ENCODE data around the gene NRBP1.
A peak's percentile ranks its signal among the peaks of the same experiment; 100 is the strongest.

NRBP1 gene

DNA sequence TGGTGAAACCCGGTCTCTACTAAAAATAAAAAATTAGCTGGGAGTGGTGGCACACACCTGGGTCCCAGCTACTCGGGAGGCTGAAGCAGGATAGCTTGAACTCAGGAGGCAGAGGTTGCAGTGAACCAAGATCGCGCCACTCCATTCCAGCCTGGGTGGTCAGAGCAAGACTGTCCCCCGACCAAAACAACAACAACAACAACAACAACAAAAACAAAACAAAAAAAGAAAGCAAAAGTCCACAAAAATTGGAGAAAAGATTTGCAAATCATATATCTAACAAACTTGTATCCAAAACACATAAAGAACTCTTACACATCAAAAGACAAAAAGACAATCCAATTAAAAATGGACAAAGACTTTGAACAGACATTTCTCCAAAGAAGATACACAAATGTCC, 29.5 kb upstream of the NRBP1 start:
- Histone ChIP-seq H3K27ac (ENCODE audit: insufficient read depth, low read length, poor library complexity, severe bottlenecking) (no peak overlapping the region), H3K9me3 (ENCODE audit: control insufficient read depth, low read length) (no peaks in the 10 kb centered on the region), H3K36me3 (ENCODE audit: control insufficient read depth, insufficient read depth, low read length) (no peaks in the 10 kb centered on the region), H3K4me1 (ENCODE audit: control insufficient read depth, insufficient read depth, low read length, poor library complexity, severe bottlenecking) (no peaks in the 10 kb centered on the region), H3K4me3 (ENCODE audit: insufficient read depth, low read depth, low read length, poor library complexity, severe bottlenecking) (no peak overlapping the region), H3K27me3 (replicated peaks; ENCODE audit: control insufficient read depth, insufficient read depth, low read length, poor library complexity, severe bottlenecking) (no peaks in the 10 kb centered on the region)
- DNase-seq: no peak

DNA sequence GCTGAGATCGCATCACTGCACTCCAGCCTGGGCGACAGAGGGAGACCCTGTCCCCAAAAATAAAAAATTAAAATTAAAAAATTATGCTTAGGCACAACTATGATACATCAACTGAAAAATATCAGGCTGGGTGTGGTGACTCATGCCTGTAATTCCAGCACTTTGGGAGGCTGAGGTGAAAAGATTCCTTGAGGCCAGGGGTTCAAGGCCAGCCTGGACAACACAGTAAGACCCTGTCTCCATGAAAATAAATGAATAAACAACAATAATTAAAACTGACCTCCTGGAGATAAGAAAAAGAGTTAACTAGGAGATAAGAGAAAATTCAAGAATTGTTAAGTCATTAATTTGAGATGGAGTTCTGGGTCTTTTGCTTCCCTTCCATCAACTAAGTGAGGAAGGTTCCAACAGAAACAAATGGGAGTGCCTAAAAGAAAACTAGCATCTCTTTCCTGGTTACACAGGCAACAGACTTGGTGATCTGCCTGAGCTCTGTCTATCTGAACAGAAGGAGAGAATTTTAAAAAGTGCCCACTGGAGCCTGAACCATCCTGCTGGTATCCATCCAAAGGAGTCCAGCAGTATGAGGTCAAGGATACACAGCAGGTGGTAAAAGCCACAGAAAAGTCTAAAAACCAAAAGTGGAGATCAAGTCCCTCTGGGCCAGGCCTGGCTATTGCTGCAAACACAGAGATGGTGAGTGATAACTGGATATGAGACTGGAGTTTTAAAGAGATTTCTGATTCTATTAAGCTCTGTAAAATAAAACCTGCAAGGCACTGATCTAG, 27.9 kb upstream of the NRBP1 start:
- H3K36me3 ChIP-seq (ENCODE audit: control insufficient read depth, insufficient read depth, low read length): no peaks in the 10 kb centered on the region

DNA sequence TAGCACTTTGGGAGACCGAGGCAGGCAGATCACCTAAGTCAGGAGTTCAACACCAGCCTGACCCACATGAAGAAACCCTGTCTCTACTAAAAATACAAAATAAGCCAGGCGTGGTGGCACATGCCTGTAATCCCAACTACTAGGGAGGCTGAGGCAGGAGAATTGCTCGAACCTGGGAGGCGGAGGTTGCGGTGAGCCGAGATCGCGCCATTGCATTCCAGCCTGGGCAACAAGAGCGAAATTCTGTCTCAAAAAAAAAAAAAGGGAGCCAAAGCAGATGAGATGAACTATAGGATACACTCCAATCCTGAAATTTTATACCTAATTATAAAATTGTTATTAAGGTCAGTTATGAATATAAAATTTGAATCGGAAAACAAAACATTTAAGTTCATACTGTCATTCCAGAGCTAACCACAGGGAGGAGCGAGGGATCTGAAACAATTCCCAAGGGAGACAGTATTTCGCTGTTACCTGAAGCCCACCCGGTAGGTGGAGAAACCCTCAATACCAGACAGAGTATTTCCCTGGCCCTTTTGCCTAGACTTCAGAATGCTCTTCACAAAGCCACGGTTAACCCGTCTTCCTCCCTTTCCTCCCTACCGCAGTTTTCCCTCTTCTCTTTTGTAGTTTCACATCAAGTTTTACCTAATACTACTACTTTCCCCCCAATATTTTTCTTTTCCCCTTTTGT, 20.5 kb upstream of the NRBP1 start:
- Histone ChIP-seq H3K9me3 (ENCODE audit: control insufficient read depth, low read length) (no peaks in the 10 kb centered on the region), H3K27me3 (replicated peaks; ENCODE audit: control insufficient read depth, insufficient read depth, low read length, poor library complexity, severe bottlenecking) (no peaks in the 10 kb centered on the region), H3K27ac (ENCODE audit: insufficient read depth, low read length, poor library complexity, severe bottlenecking) (peak overlapping the region; percentile 86), H3K36me3 (ENCODE audit: control insufficient read depth, insufficient read depth, low read length) (no peaks in the 10 kb centered on the region), H3K4me1 (ENCODE audit: control insufficient read depth, insufficient read depth, low read length, poor library complexity, severe bottlenecking) (peaks cover 25% of the 10 kb centered on the region), H3K4me3 (ENCODE audit: insufficient read depth, low read depth, low read length, poor library complexity, severe bottlenecking) (peak overlapping the region; percentile 99)
- DNase-seq: no peak

More for the DNA sequence above, 27.9 kb upstream of the NRBP1 start:
- no peak overlapping the region for H3K27ac ChIP-seq (ENCODE audit: insufficient read depth, low read length, poor library complexity, severe bottlenecking)
- no peak overlapping the region for H3K4me3 ChIP-seq (ENCODE audit: insufficient read depth, low read depth, low read length, poor library complexity, severe bottlenecking)
- H3K27me3 ChIP-seq (replicated peaks; ENCODE audit: control insufficient read depth, insufficient read depth, low read length, poor library complexity, severe bottlenecking): no peaks in the 10 kb centered on the region
- H3K4me1 ChIP-seq (ENCODE audit: control insufficient read depth, insufficient read depth, low read length, poor library complexity, severe bottlenecking): no peaks in the 10 kb centered on the region
- DNase-seq: no peak
- no peaks in the 10 kb centered on the region for H3K9me3 ChIP-seq (ENCODE audit: control insufficient read depth, low read length)

DNA sequence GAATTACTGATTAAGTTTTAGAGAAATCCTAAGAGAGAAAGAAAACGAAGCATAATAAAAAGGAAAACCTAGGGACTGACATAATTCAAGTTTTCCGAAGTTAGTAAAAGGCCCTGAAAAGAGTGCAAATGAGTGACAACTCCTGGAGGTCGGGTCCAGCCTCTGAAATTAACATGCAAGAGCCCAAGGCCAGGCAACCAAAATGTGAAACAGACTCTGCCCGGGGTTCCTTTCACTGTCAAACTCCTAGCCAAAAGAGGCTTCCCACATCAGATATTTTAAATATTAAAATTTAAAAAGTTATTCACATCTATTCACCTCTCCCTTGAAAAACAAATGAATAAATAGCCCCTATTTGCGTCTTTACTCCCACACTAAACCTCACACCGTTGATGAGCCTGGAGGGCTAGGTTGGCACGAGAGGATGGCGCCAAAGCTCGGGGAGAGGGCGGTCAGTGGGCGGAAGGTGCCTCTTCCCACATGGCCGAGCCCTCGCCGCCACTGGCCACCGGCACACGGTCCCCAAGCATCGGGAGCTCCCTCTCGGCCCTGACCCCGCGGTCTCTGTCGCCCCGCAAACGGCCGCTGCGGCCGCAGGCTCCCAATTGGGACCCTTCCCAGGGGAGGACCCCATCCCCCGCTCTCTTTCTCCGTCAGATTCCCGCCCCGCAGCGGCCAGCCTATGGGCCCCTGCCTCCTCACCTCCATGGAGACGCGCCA, 19.7 kb upstream of the NRBP1 start:
- peaks cover 25% of the 10 kb centered on the region for H3K4me1 ChIP-seq (ENCODE audit: control insufficient read depth, insufficient read depth, low read length, poor library complexity, severe bottlenecking)
- peak overlapping the region; percentile 99 for H3K4me3 ChIP-seq (ENCODE audit: insufficient read depth, low read depth, low read length, poor library complexity, severe bottlenecking)
- no peaks in the 10 kb centered on the region for H3K27me3 ChIP-seq (replicated peaks; ENCODE audit: control insufficient read depth, insufficient read depth, low read length, poor library complexity, severe bottlenecking)
- no peak for DNase-seq
- H3K27ac ChIP-seq (ENCODE audit: insufficient read depth, low read length, poor library complexity, severe bottlenecking): peak overlapping the region; percentile 86
- no peaks in the 10 kb centered on the region for H3K9me3 ChIP-seq (ENCODE audit: control insufficient read depth, low read length)
- H3K36me3 ChIP-seq (ENCODE audit: control insufficient read depth, insufficient read depth, low read length): no peaks in the 10 kb centered on the region

DNA sequence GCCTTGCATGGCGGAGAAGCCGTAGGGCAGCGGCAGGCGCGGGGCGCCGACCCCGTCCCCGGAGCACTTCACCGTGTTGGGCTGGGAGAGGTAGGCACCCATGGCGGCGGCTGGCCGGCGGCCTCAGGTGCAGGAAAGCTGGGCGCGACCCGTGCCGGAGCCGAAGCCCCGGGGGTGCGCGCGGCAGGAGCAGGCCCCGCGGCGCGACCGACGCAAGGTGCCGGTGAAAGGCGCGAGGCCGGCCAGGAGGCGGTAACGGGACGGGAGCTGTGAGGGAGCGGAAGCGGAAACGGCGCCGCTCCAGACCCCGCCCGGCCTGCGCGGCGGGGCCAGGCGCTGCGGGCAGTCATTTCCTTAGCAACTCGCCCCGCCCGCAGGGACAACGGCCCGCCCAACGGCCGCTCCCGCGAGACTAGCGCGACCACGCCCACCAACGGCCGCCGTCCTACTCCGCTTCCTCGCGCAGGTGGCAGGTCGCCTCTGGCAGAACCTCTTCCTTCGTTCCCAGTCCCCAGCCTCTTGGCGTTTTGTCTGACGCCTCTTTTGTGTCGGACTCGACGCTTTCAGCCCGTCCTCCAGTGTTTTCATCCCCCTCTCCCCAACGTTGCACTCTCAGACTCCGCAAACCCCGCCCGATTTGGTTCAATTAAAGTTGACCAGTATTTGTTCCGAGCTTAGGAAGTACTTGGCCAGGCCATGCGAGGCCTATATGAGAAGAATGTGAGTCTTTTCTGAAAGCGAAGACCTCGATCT, 18.9 kb upstream of the NRBP1 start, which contains the start of gene PPM1G:
PPM1G (minus strand) TSS at position 271 of the 753 bp plus-strand sequence; CDS start at position 102, 169 bp downstream.
- Histone ChIP-seq H3K9me3 (ENCODE audit: control insufficient read depth, low read length) (no peaks in the 10 kb centered on the region), H3K36me3 (ENCODE audit: control insufficient read depth, insufficient read depth, low read length) (no peaks in the 10 kb centered on the region), H3K27me3 (replicated peaks; ENCODE audit: control insufficient read depth, insufficient read depth, low read length, poor library complexity, severe bottlenecking) (no peaks in the 10 kb centered on the region), H3K4me3 (ENCODE audit: insufficient read depth, low read depth, low read length, poor library complexity, severe bottlenecking) (peak within 1 kb of the TSS; percentile 99), H3K27ac (ENCODE audit: insufficient read depth, low read length, poor library complexity, severe bottlenecking) (peak within 1 kb of the TSS; percentile 86), H3K4me1 (ENCODE audit: control insufficient read depth, insufficient read depth, low read length, poor library complexity, severe bottlenecking) (peaks cover 25% of the 10 kb centered on the region)
- DNase-seq: peak; percentile 89 to 92 (median 91)

DNA sequence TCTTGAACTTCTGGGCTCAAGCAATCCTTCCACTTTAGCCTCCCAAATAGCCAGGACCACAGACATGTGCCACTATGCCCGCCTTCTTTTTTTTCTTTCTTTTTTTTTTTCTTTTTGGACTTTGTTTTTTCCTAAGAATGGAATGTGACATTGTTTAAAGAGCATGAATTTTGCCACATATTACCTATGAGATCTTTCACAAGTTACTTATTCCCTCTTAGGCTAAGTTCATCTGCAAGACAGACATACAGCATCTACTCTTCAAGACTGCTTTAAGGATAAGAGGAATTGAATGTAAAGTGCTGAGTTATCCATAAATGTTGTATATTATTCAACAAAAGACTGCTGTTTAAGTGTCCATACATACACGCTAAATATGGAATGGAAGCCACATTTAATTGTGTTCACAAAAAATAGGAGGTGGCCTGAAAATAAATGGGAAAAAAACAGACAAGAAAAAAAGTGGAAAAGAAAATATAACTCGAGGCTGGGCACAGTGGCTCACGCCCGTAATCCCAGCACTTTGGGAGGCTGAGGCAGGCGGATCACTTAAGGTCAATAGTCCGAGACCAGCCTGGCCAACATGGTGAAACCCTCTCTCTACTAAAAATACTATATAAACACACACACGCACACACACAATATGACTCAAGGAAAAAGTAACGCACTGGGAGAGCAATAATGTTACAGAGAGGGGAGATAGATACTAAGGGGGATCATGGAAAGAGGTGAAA, 15.8 kb upstream of the NRBP1 start:
- Histone ChIP-seq H3K36me3 (ENCODE audit: control insufficient read depth, insufficient read depth, low read length) (no peaks in the 10 kb centered on the region), H3K27me3 (replicated peaks; ENCODE audit: control insufficient read depth, insufficient read depth, low read length, poor library complexity, severe bottlenecking) (no peaks in the 10 kb centered on the region), H3K4me3 (ENCODE audit: insufficient read depth, low read depth, low read length, poor library complexity, severe bottlenecking) (no peak overlapping the region), H3K9me3 (ENCODE audit: control insufficient read depth, low read length) (no peaks in the 10 kb centered on the region), H3K27ac (ENCODE audit: insufficient read depth, low read length, poor library complexity, severe bottlenecking) (no peak overlapping the region), H3K4me1 (ENCODE audit: control insufficient read depth, insufficient read depth, low read length, poor library complexity, severe bottlenecking) (peaks cover 17% of the 10 kb centered on the region)
- no peak for DNase-seq

DNA sequence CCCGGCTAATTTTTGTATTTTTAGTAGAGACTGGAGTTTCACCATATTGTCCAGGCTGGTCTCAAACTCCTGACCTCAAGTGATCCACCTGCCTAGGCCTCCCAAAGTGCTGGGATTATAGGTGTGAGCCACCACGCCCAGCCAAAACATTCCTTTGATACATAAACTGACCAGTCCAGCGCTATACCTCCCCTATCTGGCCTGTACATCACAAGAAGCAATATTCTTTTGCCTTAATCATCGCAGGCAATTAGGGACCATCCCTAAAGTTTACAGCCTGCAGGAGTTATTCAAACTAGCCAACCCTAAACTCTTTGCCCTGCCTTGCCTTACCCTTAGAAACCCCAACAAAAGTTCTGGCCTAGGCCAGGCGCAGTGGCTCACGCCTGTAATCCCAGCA, 12.3 kb upstream of the NRBP1 start:
- Histone ChIP-seq H3K4me3 (ENCODE audit: insufficient read depth, low read depth, low read length, poor library complexity, severe bottlenecking) (no peak overlapping the region), H3K9me3 (ENCODE audit: control insufficient read depth, low read length) (no peaks in the 10 kb centered on the region), H3K27me3 (replicated peaks; ENCODE audit: control insufficient read depth, insufficient read depth, low read length, poor library complexity, severe bottlenecking) (no peaks in the 10 kb centered on the region), H3K4me1 (ENCODE audit: control insufficient read depth, insufficient read depth, low read length, poor library complexity, severe bottlenecking) (no peaks in the 10 kb centered on the region), H3K27ac (ENCODE audit: insufficient read depth, low read length, poor library complexity, severe bottlenecking) (no peak overlapping the region), H3K36me3 (ENCODE audit: control insufficient read depth, insufficient read depth, low read length) (no peaks in the 10 kb centered on the region)
- DNase-seq: no peak

DNA sequence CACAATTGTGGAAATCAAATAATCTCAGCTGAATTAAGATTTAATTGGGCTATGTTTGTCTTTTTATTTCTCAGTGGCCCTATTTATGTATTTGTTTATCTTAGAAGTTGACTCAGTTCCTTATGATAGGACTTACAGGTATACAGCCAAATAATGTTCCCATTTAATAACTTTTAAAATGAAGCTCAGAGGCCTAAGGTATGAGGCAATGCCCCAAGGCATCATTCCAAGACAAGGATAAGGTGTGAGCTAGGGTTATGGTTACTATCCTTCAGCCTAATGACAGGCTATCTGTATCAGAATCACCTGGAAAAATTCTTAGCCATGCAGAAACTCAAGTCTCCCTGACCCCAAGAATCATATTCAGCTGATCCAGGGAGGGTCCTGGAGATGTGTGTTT, 7.4 kb upstream of the NRBP1 start:
- no peaks in the 10 kb centered on the region for H3K4me1 ChIP-seq (ENCODE audit: control insufficient read depth, insufficient read depth, low read length, poor library complexity, severe bottlenecking)
- no peaks in the 10 kb centered on the region for H3K9me3 ChIP-seq (ENCODE audit: control insufficient read depth, low read length)
- no peak for DNase-seq
- H3K4me3 ChIP-seq (ENCODE audit: insufficient read depth, low read depth, low read length, poor library complexity, severe bottlenecking): no peak overlapping the region
- H3K27ac ChIP-seq (ENCODE audit: insufficient read depth, low read length, poor library complexity, severe bottlenecking): no peak overlapping the region
- no peaks in the 10 kb centered on the region for H3K27me3 ChIP-seq (replicated peaks; ENCODE audit: control insufficient read depth, insufficient read depth, low read length, poor library complexity, severe bottlenecking)
- H3K36me3 ChIP-seq (ENCODE audit: control insufficient read depth, insufficient read depth, low read length): no peaks in the 10 kb centered on the region

DNA sequence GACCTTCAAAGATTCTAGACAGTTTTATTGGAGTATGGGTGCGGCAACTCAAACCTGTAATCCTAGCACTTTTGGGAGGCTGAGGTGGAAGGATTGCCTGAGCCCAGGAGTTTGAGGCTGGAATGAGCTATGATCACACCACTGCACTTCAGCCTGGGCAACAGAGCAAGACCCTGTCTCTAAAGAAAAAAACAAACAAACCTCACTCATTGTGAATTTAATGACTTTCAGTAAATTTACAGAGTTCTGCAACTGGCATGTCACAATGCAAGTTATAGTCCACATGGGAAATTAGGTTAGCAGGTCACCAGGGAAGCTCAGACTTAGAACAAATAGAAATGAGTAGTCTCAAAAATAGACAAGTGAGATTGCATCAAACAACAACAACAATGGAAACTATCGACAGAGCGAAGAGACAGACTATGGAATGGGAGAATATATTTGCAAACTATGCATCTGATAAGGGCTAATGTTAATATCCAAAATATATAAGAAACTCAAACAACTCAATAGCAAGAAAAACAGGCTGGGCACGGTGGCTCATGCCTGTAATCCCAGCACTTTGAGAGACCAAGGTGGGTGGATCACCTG, 6.7 kb upstream of the NRBP1 start:
- no peak for DNase-seq
- Histone ChIP-seq H3K4me1 (ENCODE audit: control insufficient read depth, insufficient read depth, low read length, poor library complexity, severe bottlenecking) (no peaks in the 10 kb centered on the region), H3K4me3 (ENCODE audit: insufficient read depth, low read depth, low read length, poor library complexity, severe bottlenecking) (no peak overlapping the region), H3K27ac (ENCODE audit: insufficient read depth, low read length, poor library complexity, severe bottlenecking) (no peak overlapping the region), H3K9me3 (ENCODE audit: control insufficient read depth, low read length) (no peaks in the 10 kb centered on the region), H3K27me3 (replicated peaks; ENCODE audit: control insufficient read depth, insufficient read depth, low read length, poor library complexity, severe bottlenecking) (no peaks in the 10 kb centered on the region), H3K36me3 (ENCODE audit: control insufficient read depth, insufficient read depth, low read length) (no peaks in the 10 kb centered on the region)

All from effector memory CD4-positive, alpha-beta T cell (primary cell).